DMS 273 (cell line): Measurements from ENCODE around the gene GAS7.
A peak's percentile ranks its signal among the peaks of the same experiment; 100 is the strongest.
"Not testable (repeated sequence)": the region's sequence is repeated elsewhere in the genome, so short reads cannot be mapped to it uniquely, and the experiment has no call there.

Experiments
- DNase-seq: peaks from one replicate; lab custom pipeline; 2025; ENCODE audit not compliant: unreplicated experiment; lab: John Stamatoyannopoulos, UW

GAS7 gene

DNA sequence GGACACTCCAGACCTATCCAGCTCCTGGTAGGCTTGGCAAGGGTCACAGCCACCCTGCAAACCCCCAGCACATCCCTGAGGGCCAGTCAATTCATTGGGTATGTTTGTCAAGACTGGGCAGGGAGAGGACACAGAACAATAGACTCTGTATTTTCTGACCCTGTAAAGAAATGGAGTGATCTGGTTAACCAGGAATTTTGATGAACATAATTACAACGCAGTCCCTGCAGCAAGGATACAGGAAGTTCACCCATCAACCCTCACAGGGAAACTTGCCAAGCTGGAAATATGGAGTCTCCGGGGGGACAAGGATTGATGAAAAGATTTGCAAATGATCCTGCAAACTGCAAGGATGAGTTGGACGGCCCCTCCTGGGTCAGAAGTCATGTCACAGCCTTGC lies 167.3 kb downstream of the GAS7 start:
- DNase-seq: no peak

DNA sequence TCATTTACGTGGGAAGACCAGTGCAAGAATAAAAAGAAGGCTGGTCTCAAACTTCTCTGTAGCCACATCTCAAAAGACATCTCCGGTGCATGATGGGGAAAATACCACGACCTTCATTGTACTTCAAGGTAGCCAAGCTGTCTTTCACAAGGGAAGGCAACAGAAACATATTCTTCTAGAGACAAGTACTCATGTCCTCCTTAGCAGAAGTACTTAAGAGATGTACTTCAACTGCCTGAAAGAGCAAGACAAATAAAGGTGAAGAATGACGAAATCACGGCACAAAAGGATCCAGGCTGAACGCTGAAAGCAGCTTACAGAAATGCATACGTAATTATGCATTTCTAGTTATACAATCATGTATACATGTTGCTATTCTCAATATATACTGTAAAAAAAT lies 169.3 kb downstream of the GAS7 start:
- no peak for DNase-seq

DNA sequence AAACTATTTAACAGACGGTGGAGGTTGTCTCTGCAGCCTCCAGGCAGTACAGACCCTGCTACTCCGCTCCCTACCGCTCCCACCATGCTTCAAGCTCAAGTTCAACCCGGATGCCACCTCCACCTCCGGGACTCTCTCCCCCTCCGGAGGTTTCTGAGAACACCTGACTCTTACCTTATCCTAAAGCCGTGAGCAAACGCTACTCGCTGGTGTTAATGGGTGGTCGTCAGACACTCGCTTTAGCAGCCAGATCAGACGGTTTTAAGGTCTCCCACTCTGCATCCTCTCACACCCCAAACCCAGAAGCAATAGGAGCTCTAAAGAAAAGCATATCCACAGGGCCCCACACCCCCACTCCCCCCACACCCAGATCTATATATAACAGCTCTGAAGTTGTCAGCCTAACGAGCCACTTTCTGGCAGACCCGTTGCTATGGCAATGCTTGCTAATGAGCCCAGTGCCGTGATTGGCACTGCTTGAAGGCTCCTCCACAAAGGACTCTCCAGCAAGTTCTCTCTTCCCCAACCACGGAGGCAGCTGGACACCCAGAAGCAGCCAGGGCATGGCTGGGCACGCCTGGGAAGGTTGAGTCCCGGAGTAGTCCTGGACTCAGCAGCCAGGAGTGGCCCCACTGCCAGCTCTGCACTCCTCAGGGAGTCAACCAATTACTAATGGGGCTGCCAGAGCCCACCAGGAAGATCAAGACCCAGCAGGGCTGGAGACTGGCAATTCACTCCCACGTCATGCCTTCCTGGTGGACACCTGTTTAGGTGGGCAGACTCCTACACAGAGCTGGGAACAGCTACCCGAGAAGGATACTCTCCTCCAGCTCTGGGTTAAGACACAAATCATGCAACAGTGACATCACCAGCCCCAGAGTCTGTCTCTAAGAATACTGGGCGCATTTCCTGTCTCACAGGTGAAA lies 172.2 kb downstream of the GAS7 start:
- DNase-seq: peak; percentile 76

DNA sequence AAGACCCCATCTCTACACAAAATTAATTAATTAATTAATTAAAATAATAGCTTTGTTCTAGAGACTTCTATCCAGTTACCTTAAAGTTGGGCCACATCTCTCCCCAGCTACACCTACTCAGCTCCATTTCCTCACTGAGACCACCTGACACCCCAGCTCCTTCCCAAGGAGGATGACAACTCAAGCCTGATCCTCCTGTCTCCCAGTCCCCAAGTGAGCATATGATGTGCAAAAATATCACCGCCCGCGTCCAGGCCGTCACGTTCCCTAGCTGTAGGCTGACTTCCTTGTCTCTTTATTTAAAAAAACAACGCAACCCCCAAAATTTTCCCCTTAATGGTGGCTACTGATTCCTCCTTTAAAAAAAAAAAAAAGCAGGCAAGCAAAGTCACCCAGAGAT lies 173.2 kb downstream of the GAS7 start:
- DNase-seq: no peak

DNA sequence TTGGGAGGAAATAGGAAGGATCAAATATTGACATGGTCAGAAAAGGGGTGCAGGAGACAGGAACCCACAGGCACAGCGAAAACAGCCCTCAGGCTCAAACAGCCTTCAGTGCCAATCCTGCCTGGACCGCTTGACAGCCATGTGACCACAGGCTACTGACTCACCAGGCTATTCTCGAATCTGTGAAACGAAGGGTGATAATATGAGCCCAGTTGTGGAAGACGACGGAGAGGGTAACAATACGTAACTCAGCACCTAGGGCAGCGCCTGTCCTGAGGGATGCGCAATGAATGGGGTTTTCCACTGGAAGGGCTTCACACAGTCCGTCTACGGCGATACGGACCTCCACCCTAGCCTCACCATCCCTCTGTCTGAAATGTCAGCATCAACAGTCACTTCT lies 176.0 kb downstream of the GAS7 start:
- DNase-seq: no peak

DNA sequence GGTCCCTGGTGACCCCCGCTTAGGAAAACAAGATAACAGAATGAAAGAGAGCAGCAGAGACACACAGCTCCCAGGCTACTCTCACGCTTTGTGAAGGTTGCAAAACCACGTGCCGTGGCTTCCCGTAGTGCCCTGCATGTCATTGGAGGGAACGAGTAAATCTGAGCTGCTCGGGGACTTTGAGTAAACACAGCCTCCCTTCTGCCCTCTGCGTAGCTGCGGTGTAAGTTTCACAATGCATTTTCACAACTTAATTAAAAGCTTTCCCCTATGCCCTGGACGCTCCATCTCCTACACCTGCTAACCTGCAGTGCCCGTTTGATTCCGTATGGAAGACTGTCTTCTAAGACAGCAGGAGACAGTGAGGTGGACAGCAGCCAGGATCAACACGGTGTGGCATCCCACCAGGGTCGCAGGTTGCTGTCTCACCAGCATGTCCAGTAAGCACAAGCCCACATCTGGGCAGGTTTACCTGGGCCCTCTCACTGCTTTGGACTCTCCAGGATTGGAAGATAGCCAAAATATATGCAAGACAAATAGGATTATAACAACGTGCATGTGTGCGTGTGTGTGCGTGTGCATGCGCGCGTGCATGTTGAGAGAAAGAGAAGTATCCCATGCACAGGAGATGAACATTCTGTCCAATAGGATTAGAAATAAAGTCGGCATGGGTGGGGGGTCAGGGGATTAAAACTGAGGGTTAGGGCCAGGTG lies 177.0 kb downstream of the GAS7 start:
- no peak for DNase-seq

DNA sequence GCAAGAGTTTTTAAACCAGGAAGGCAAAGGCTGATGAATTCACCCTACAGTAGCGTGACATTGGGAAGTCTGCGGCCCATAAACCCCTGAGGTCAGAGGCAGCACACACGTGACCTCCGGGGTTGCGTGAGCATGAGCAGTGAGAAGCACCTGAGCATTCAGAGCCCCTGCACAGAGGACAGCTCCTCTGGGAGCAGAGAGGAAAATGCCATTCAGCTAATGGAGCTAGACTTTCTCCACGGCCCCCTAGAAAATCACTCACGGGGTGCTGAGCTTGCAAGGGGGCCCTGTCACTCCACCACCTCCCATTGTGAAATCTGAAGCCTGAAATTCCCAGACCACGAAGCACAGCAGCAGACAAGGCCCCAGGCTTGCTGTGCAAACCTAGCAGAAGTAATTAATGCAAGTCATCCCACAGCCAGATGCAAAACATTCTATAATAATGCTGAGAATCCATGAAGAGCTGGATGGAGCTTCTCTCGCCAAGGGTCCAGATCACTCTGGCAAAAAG lies 178.4 kb downstream of the GAS7 start:
- no peak for DNase-seq

DNA sequence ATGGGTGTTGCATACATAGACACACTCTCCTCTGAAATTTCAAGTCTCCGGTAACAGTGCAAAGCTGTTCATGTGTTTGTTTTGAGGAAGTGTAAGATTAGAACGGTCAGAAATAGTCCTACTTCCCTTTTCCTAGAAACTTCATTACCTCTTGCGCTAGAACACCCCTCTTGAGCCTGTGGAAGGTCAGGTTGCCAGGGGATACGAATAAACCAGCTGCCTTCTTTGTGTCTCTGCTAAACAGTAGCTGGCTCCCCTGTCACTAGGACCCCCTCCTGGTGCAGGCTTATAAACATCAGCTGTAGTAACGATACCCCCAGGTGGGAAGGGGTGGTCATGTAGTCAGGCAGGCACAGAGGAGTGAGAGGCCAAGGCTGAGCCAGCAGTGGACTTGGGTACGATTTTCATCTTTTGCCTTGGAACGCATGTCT lies 179.9 kb downstream of the GAS7 start:
- peak; percentile 3 for DNase-seq

DNA sequence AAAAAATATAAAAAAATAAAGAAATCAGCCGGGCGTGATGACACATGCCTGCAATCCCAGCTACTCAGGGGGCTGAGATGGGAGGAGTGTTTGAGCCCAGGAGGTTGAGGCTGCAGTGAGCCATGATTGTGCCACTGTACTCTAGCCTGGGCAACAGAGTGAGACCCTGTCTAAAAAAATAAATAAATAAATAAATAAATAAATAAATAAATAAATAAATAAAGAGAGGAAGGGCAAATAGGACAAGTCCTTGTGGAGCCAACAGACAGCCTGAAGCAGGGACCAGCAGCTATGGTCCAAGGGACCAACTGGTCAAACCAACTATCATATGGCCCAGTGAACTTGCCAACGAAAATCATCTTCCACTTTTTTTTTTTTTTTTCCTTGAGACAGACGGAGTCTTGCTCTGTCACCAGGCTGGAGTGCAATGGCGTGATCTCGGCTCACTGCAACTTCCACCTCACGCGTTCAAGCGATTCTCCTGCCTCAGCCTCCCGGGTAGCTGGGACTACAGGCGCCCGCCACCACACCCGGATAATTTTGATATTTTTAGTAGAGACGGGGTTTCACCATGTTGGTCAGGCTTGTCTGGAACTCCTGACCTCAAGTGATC lies 181.3 kb downstream of the GAS7 start:
- DNase-seq: not testable (repeated sequence)

DNA sequence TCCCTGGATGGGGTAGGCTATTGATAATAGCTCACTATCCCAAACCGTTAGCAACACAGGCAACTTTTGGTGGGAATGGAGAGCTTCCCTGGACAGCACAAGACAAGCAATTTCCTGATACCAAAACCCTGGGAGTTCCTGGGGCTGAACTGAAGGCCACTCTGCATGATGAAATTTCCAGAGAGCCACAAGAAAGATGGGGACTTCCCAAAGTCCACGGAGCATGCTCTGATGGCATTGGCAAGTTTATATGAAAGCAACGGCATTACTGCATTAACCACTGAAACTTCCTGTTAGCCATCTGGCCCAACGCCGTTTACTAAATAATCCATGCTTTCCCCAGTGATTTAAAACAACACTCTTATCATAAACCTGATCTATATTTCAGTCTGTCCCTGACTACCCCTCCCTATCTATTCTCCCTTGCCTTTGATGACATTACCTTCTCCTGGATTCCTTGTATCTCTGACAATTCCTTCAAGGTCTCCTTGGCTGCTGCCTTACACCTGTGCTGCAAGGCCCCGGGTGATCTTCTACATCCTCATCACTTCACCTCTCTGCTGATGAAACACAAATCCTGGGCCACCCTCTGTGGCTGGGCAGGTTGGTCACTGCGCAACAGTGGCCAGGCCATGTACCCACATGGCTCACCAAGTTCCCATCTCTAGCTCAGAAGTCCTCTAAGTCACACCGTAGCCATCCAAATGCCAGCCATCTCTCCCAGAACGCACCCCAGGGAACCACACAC lies 184.9 kb downstream of the GAS7 start:
- no peak for DNase-seq

DNA sequence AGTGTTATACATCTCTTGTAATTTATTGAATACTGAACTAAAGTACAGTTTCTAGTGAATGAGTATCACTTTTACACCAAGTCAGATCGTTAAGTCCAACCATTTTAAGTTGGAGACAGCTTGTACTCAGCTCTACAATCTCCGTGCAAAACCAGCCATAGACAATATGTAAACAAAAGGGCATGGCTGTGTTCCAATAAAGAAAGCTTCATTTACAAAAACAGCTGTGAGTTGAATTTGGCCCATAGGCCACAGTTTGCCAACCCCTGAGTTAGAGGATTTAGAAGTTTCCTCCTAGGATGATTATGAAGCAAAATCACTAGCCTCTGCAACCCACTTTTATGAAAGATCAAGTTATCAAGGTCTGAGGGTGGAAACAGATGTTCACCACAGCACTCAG lies 187.7 kb downstream of the GAS7 start:
- peak; percentile 9 for DNase-seq

DNA sequence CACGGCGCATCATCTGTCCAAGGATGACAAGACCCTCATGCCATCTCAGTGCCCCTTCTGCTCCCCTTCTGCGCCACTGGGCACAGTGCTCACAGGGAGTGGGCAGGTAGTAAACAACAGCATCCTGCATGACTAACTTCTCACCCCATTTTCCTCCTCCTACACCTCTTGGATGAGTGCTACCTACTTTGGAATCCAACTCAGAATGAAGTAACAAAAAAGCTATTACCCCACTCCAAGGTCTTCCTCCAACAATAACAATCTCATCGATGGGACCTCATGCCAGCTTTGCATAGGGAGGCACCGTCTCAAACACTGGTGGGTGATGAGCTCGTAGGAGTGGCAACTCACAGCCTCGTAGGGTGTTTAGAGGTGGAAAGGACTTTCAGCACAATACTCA lies 194.7 kb downstream of the GAS7 start:
- DNase-seq: no peak

DNA sequence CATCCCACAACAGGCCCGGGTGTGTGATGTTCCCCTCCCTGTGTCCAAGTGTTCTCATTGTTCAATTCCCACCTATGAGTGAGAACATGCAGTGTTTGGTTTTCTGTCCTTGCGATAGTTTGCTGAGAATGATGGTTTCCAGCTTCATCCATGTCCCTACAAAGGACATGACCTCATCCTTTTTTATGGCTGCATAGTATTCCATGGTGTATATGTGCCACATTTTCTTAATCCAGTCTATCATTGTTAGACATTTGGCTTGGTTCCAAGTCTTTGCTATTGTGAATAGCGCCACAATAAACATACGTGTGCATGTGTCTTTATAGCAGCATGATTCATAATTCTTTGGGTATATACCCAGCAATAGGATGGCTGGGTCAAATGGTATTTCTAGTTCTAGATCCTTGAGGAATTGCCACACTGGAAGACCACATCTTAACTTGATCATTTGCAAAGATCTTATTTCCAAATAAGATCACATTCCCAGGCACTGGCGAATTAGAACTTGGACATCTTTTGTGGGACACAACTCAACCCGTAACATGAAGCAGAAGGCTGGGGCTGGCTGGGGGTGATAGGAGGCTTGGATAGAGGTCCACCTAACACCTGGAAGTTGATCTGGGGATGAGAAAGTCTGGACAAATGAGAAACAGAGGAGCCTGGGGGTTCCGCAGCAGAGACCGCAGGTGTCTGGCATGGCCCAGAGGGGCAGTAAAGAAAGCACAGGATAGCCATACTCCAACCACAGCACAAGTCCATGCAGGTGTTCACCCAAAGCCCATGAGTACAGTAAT lies 195.6 kb downstream of the GAS7 start:
- DNase-seq: not testable (repeated sequence)

DNA sequence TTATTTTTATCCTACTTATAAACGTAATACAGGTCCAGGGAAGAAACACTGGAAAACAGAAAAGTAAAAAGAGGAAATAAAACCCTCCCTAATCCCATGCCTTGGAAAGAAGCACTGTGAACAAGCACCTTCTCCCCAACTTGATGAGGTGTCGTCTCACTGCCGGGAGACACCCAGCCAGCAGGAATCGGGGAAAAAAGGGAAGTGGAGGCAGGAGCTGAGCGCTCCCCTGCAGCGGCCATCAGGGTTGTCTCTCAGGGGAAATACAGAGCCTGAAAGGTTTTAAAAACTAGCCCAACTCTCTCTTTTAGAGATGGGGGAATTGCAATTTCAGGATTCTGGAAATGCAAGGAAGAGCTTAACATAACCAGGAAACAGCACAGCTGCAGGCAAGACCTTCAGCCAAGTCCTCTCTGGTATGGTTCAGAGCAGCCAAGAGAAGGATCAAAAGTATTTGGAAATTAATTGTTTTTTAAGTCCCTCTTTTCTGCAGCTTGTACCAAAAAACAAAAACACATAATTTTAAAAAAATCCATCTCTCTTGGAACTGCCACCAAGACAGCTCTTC lies 197.0 kb downstream of the GAS7 start:
- no peak for DNase-seq

DNA sequence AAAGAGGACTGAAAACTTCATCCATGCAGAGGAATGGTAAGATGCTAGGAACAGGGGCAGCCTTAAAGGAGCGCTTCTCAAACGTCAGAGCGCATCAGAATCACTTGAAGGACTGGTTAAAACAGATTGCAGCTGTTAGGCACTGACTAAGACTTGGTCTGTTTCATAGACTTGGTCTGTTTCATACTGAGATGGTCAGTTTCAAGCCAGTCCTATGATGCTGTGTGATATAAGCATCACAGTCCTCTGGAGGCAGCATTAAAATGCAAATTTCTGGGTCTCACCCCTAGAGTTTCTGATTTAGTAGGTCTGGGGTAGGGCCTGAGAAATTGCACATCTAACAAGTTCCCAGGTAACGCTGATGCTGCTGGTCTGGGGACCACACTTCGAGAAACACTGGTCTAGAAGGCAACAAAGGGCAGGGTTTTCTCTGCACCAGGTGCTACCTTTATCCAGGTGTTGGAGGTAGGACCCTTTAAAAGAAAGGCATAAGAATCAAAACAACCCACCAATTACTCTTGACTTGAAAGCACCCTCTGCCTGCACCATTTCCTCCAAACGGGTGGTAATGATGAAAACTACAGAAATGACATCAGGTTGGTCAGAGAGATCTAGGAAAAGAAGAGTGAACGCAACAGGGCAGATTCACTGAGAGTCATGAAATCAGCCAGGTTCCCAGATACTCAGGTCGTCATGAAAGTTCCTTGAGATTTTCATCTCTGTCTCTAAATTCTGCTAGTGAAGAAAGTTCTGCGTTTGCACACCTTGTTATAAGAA lies 198.3 kb downstream of the GAS7 start:
- DNase-seq: no peak

DNA sequence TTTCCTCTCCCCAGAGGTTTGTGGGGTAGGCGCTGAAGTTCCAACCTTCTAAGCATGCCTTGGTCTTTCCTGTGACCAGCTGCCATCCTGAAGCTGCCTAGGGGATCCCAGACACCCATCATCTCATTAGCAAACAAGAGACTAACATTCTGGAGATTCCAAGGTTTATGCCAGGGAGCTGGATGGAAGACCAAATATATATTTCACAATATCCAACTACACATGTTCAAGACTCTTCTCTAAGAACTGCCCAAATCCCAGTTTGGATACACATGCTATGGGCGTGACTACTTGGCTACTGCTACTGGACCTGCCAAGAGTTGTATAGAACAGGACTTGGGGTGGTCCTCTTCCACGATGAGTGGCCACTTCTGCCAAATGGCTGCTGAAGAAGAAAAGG lies 200.3 kb downstream of the GAS7 start:
- DNase-seq: no peak

DNA sequence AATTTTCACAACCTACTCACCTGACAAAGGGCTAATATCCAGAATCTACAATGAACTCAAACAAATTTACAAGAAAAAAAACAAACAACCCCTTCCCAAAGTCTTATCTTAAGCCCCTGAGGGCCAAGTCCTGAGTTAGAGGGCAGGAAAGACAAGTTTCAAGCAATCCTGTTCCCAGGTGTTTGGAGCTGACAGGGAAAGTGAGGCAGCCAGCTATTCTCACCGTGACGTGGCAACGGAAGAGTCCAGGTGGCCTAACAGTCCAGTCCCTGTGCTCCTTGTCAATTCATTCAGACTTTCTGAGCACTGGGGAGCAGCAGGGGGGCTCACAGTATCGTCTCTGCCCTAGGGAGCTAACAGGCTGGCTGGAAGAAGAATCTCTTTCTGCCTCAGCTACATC lies 203.6 kb downstream of the GAS7 start:
- DNase-seq: no peak

DNA sequence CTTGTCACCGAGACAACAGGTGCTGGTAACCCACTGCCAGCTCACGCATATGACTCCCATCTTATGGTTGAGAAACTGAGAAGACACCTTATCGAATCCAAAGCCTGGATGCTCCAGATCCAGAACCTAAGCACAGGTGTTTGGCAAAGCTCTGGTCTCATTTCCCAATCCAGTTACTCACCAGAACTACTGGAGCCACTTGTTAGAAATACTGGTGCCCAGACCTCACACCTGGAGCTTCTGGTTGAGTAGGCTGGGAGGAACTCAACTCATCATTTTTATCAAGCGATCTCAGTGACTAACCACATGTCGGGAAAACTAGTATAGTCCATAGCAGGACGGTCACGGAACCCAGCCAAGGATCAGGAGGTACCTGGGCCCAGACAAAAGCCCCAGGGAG lies 206.6 kb downstream of the GAS7 start:
- no peak for DNase-seq

DNA sequence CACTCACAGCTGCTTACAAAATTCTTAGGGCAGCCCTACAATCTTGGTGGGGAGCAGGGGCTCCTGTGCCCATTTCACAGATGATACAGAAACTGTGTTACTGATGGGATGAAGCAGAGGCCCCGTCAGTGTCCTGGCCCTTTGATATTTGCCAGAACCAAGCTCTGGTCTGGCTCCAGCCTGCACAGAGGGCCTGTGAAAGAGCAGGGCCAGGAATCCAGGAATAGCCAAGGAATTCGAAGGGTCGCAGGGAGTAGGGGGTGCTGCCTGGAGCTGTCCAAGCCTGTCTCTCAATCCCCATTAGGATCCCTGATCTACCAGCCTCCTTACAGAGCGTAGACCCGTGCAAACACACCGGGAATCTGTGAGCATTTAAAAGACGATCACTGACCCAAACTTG lies 207.1 kb downstream of the GAS7 start:
- DNase-seq: no peak
